Spinal cord (tissue), 10 donors: ENCODE results near the gene IL37. TPM values are rescaled to one million over a fixed set of nuclear protein-coding genes. Genes with fewer than 3 reads are reported as not detected.

Experiments
- DNase-seq, 6 donors: peaks; one replicate each; pipeline versions ENCODE4 v3.0.0 to v3.0.0-alpha.2; 2013 to 2015; ENCODE audit warnings: low spot score in 6 of 6, low read depth in 4 of 6
- H3K27ac ChIP-seq: one replicate; pipeline ENCODE4 v1.5.1; 2013; ENCODE audit warnings: low read depth, low read length, control low read depth
- H3K27me3 ChIP-seq: one replicate; pipeline ENCODE4 v1.6.1; 2013; ENCODE audit warnings: low read length; ENCODE audit not compliant: control insufficient read depth, insufficient read depth
- H3K36me3 ChIP-seq: one replicate; pipeline ENCODE4 v1.6.1; 2013; ENCODE audit warnings: low read length; ENCODE audit not compliant: control insufficient read depth, insufficient read depth
- H3K4me1 ChIP-seq: one replicate; pipeline ENCODE4 v1.6.1; 2013; ENCODE audit warnings: low read length; ENCODE audit not compliant: control insufficient read depth, insufficient read depth
- H3K4me3 ChIP-seq: one replicate; pipeline ENCODE4 v1.5.1; 2013; ENCODE audit warnings: low read depth, low read length, control low read depth
- H3K9me3 ChIP-seq: one replicate; pipeline ENCODE4 v1.6.1; 2013; ENCODE audit warnings: low read length; ENCODE audit not compliant: control insufficient read depth, insufficient read depth
- WGBS: methylation state at CpG from one replicate; pipeline ENCODE4 v1.1.5; 2013; ENCODE audit warnings: missing lambda C conversion rate; ENCODE audit not compliant: insufficient coverage; 5-methylcytosine and 5-hydroxymethylcytosine counted together
- polyA plus RNA-seq, 2 donors: library from polyadenylated mRNA; unstranded; fragments of 120-200 nt; gene quantifications; one replicate each; pipeline ENCODE4 v1.2.1, GENCODE V29; 2013; ENCODE audit not compliant: insufficient read length in 2 of 2
- total RNA-seq, 2 donors: library from RNA; depleted of rRNA in 1 of 2; stranded (reverse); fragments of 120-200 nt in 1 of 2; fragments of >200 nt in 1 of 2; gene quantifications; one replicate each; pipeline versions ENCODE4 v1.2.3 to v1.2.4, GENCODE V29; 2013 to 2014
- donor health status: healthy.

Gene IL37
- total and polyA plus RNA-seq, 4 donors = 0.28 TPM; not detected in 3

GRCh38 chr2:112918256-112918655 is 7.3 kb downstream of the IL37 start:
- WGBS = 83% methylated on average over 2 of the region's 4 CpGs
- Histone ChIP-seq H3K4me3 (no peak overlapping the region), H3K4me1 (no peaks in the 10 kb centered on the region), H3K27ac (no peak overlapping the region), H3K27me3 (no peaks in the 10 kb centered on the region), H3K36me3 (no peaks in the 10 kb centered on the region), H3K9me3 (no peaks in the 10 kb centered on the region)
- DNase-seq = no peak

GRCh38 chr2:112919086-112919485 is 8.1 kb downstream of the IL37 start:
- H3K9me3 ChIP-seq = no peaks in the 10 kb centered on the region
- H3K4me1 ChIP-seq = no peaks in the 10 kb centered on the region
- no peak overlapping the region for H3K27ac ChIP-seq
- WGBS = 80% methylated on average over 1 of the region's 1 CpG
- no peak for DNase-seq
- no peaks in the 10 kb centered on the region for H3K36me3 ChIP-seq
- H3K27me3 ChIP-seq = no peaks in the 10 kb centered on the region
- H3K4me3 ChIP-seq = no peak overlapping the region

- no peak overlapping the region for H3K4me3 ChIP-seq
- no peak overlapping the region for H3K27ac ChIP-seq
- DNase-seq = no peak
- H3K9me3 ChIP-seq = no peaks in the 10 kb centered on the region
- H3K36me3 ChIP-seq = no peaks in the 10 kb centered on the region
- no peaks in the 10 kb centered on the region for H3K4me1 ChIP-seq
- no peaks in the 10 kb centered on the region for H3K27me3 ChIP-seq
- 50% methylated on average over 2 of the region's 4 CpGs for WGBS
These were observed 10.1 kb downstream of the IL37 start for GRCh38 chr2:112920923-112921532.

GRCh38 chr2:112921982-112922381 is 11.0 kb downstream of the IL37 start:
- Histone ChIP-seq H3K27me3 (no peaks in the 10 kb centered on the region), H3K4me3 (no peak overlapping the region), H3K4me1 (no peaks in the 10 kb centered on the region), H3K9me3 (no peaks in the 10 kb centered on the region), H3K36me3 (no peaks in the 10 kb centered on the region), H3K27ac (no peak overlapping the region)
- WGBS = 91% methylated on average over 1 of the region's 1 CpG
- no peak for DNase-seq

- H3K9me3 ChIP-seq = no peaks in the 10 kb centered on the region
- H3K4me1 ChIP-seq = no peaks in the 10 kb centered on the region
- no peak overlapping the region for H3K4me3 ChIP-seq
- no peaks in the 10 kb centered on the region for H3K36me3 ChIP-seq
- H3K27ac ChIP-seq = no peak overlapping the region
- no peaks in the 10 kb centered on the region for H3K27me3 ChIP-seq
- DNase-seq = no peak
- WGBS = 70% methylated on average over 3 of the region's 3 CpGs
These were observed 12.4 kb downstream of the IL37 start for GRCh38 chr2:112923237-112923966.

- H3K4me3 ChIP-seq = no peak overlapping the region
- WGBS = 80% methylated on average over 2 of the region's 5 CpGs
- no peaks in the 10 kb centered on the region for H3K4me1 ChIP-seq
- H3K27me3 ChIP-seq = no peaks in the 10 kb centered on the region
- no peaks in the 10 kb centered on the region for H3K9me3 ChIP-seq
- DNase-seq = no peak
- H3K36me3 ChIP-seq = no peaks in the 10 kb centered on the region
- no peak overlapping the region for H3K27ac ChIP-seq
These were observed 13.0 kb downstream of the IL37 start for GRCh38 chr2:112923967-112924338.

GRCh38 chr2:112924360-112924759 is 13.4 kb downstream of the IL37 start:
- Histone ChIP-seq H3K36me3 (no peaks in the 10 kb centered on the region), H3K27me3 (no peaks in the 10 kb centered on the region), H3K27ac (no peak overlapping the region), H3K4me3 (no peak overlapping the region), H3K9me3 (no peaks in the 10 kb centered on the region), H3K4me1 (no peaks in the 10 kb centered on the region)
- DNase-seq = no peak
- WGBS = 30% methylated on average over 2 of the region's 2 CpGs

GRCh38 chr2:112924821-112925220 is 13.9 kb downstream of the IL37 start:
- 80% methylated on average over 1 of the region's 3 CpGs for WGBS
- H3K9me3 ChIP-seq = no peaks in the 10 kb centered on the region
- no peaks in the 10 kb centered on the region for H3K4me1 ChIP-seq
- no peak overlapping the region for H3K4me3 ChIP-seq
- H3K27me3 ChIP-seq = no peaks in the 10 kb centered on the region
- no peaks in the 10 kb centered on the region for H3K36me3 ChIP-seq
- H3K27ac ChIP-seq = no peak overlapping the region
- DNase-seq = no peak

GRCh38 chr2:112926707-112927106 is 15.7 kb downstream of the IL37 start:
- 89% methylated on average over 3 of the region's 3 CpGs for WGBS
- Histone ChIP-seq H3K9me3 (no peaks in the 10 kb centered on the region), H3K4me1 (no peaks in the 10 kb centered on the region), H3K27me3 (no peaks in the 10 kb centered on the region), H3K27ac (no peak overlapping the region), H3K36me3 (no peaks in the 10 kb centered on the region), H3K4me3 (no peak overlapping the region)
- no peak for DNase-seq

GRCh38 chr2:112927745-112928144 is 16.8 kb downstream of the IL37 start:
- Histone ChIP-seq H3K36me3 (no peaks in the 10 kb centered on the region), H3K4me1 (no peaks in the 10 kb centered on the region), H3K9me3 (no peaks in the 10 kb centered on the region), H3K4me3 (no peak overlapping the region), H3K27me3 (no peaks in the 10 kb centered on the region), H3K27ac (no peak overlapping the region)
- no peak for DNase-seq
- WGBS = no CpG with 5 or more reads among the region's 3 CpGs
